ENCODE measurements around the gene PCLO. TPM values are rescaled to one million over a fixed set of nuclear protein-coding genes. Genes with fewer than 3 reads are reported as not detected.
A peak's percentile ranks its signal among the peaks of the same experiment; 100 is the strongest.

Gene PCLO
- total and polyA plus RNA-seq, 4 donors = 19.7 to 53.5 (median 30.3) TPM

GRCh38 chr7:83065714-83066113 is 97.0 kb downstream of the PCLO start:
- H3K4me1 ChIP-seq (ENCODE audit: control insufficient read depth, insufficient read depth, low read length) = no peaks in the 10 kb centered on the region
- WGBS (ENCODE audit: insufficient coverage) = no CpG with 5 or more reads among the region's 3 CpGs
- H3K27me3 ChIP-seq (ENCODE audit: control insufficient read depth, insufficient read depth, low read length) = no peaks in the 10 kb centered on the region
- DNase-seq (ENCODE audit: low read depth in 4 of 6, low spot score in 6 of 6) = no peak
- H3K9me3 ChIP-seq (ENCODE audit: control insufficient read depth, insufficient read depth, low read length) = no peaks in the 10 kb centered on the region
- no peak overlapping the region for H3K4me3 ChIP-seq (ENCODE audit: low read depth, low read length)
- no peaks in the 10 kb centered on the region for H3K36me3 ChIP-seq (ENCODE audit: control insufficient read depth, insufficient read depth, low read length)
- no peak overlapping the region for H3K27ac ChIP-seq (ENCODE audit: low read depth, low read length)

- no peak overlapping the region for H3K27ac ChIP-seq (ENCODE audit: low read depth, low read length)
- H3K9me3 ChIP-seq (ENCODE audit: control insufficient read depth, insufficient read depth, low read length) = no peaks in the 10 kb centered on the region
- H3K4me3 ChIP-seq (ENCODE audit: low read depth, low read length) = no peak overlapping the region
- H3K4me1 ChIP-seq (ENCODE audit: control insufficient read depth, insufficient read depth, low read length) = peaks cover 3% of the 10 kb centered on the region
- H3K27me3 ChIP-seq (ENCODE audit: control insufficient read depth, insufficient read depth, low read length) = no peaks in the 10 kb centered on the region
- peak in 1 of 6 donors; percentile 5 for DNase-seq (ENCODE audit: low read depth in 4 of 6, low spot score in 6 of 6)
- no peaks in the 10 kb centered on the region for H3K36me3 ChIP-seq (ENCODE audit: control insufficient read depth, insufficient read depth, low read length)
Measured at GRCh38 chr7:83060218-83060617, 102.5 kb downstream of the PCLO start.

GRCh38 chr7:83058667-83059066 is 104.0 kb downstream of the PCLO start:
- no peak for DNase-seq (ENCODE audit: low read depth in 4 of 6, low spot score in 6 of 6)
- Histone ChIP-seq H3K4me1 (ENCODE audit: control insufficient read depth, insufficient read depth, low read length) (peaks cover 3% of the 10 kb centered on the region), H3K27me3 (ENCODE audit: control insufficient read depth, insufficient read depth, low read length) (no peaks in the 10 kb centered on the region), H3K36me3 (ENCODE audit: control insufficient read depth, insufficient read depth, low read length) (no peaks in the 10 kb centered on the region), H3K27ac (ENCODE audit: low read depth, low read length) (no peak overlapping the region), H3K9me3 (ENCODE audit: control insufficient read depth, insufficient read depth, low read length) (no peaks in the 10 kb centered on the region), H3K4me3 (ENCODE audit: low read depth, low read length) (no peak overlapping the region)
- WGBS (ENCODE audit: insufficient coverage) = no CpG with 5 or more reads among the region's 5 CpGs

GRCh38 chr7:83055197-83055596 is 107.5 kb downstream of the PCLO start:
- Histone ChIP-seq H3K4me3 (ENCODE audit: low read depth, low read length) (no peak overlapping the region), H3K27ac (ENCODE audit: low read depth, low read length) (no peak overlapping the region), H3K9me3 (ENCODE audit: control insufficient read depth, insufficient read depth, low read length) (no peaks in the 10 kb centered on the region), H3K4me1 (ENCODE audit: control insufficient read depth, insufficient read depth, low read length) (peaks cover 1% of the 10 kb centered on the region), H3K36me3 (ENCODE audit: control insufficient read depth, insufficient read depth, low read length) (no peaks in the 10 kb centered on the region), H3K27me3 (ENCODE audit: control insufficient read depth, insufficient read depth, low read length) (no peaks in the 10 kb centered on the region)
- DNase-seq (ENCODE audit: low read depth in 4 of 6, low spot score in 6 of 6) = no peak
- 100% methylated on average over 1 of the region's 2 CpGs for WGBS (ENCODE audit: insufficient coverage)

GRCh38 chr7:83054472-83054871 is 108.2 kb downstream of the PCLO start:
- H3K4me1 ChIP-seq (ENCODE audit: control insufficient read depth, insufficient read depth, low read length) = no peaks in the 10 kb centered on the region
- H3K4me3 ChIP-seq (ENCODE audit: low read depth, low read length) = no peak overlapping the region
- no peaks in the 10 kb centered on the region for H3K9me3 ChIP-seq (ENCODE audit: control insufficient read depth, insufficient read depth, low read length)
- H3K27me3 ChIP-seq (ENCODE audit: control insufficient read depth, insufficient read depth, low read length) = no peaks in the 10 kb centered on the region
- H3K36me3 ChIP-seq (ENCODE audit: control insufficient read depth, insufficient read depth, low read length) = no peaks in the 10 kb centered on the region
- H3K27ac ChIP-seq (ENCODE audit: low read depth, low read length) = no peak overlapping the region
- WGBS (ENCODE audit: insufficient coverage) = no CpG with 5 or more reads among the region's 1 CpG
- no peak for DNase-seq (ENCODE audit: low read depth in 4 of 6, low spot score in 6 of 6)

- Histone ChIP-seq H3K9me3 (ENCODE audit: control insufficient read depth, insufficient read depth, low read length) (no peaks in the 10 kb centered on the region), H3K36me3 (ENCODE audit: control insufficient read depth, insufficient read depth, low read length) (no peaks in the 10 kb centered on the region), H3K27ac (ENCODE audit: low read depth, low read length) (no peak overlapping the region), H3K27me3 (ENCODE audit: control insufficient read depth, insufficient read depth, low read length) (no peaks in the 10 kb centered on the region), H3K4me3 (ENCODE audit: low read depth, low read length) (no peak overlapping the region), H3K4me1 (ENCODE audit: control insufficient read depth, insufficient read depth, low read length) (no peaks in the 10 kb centered on the region)
- no peak for DNase-seq (ENCODE audit: low read depth in 4 of 6, low spot score in 6 of 6)
Measured at GRCh38 chr7:83053965-83054364, 108.7 kb downstream of the PCLO start.

- Histone ChIP-seq H3K27me3 (ENCODE audit: control insufficient read depth, insufficient read depth, low read length) (no peaks in the 10 kb centered on the region), H3K27ac (ENCODE audit: low read depth, low read length) (no peak overlapping the region), H3K4me1 (ENCODE audit: control insufficient read depth, insufficient read depth, low read length) (no peaks in the 10 kb centered on the region), H3K36me3 (ENCODE audit: control insufficient read depth, insufficient read depth, low read length) (no peaks in the 10 kb centered on the region), H3K4me3 (ENCODE audit: low read depth, low read length) (no peak overlapping the region), H3K9me3 (ENCODE audit: control insufficient read depth, insufficient read depth, low read length) (no peaks in the 10 kb centered on the region)
- WGBS (ENCODE audit: insufficient coverage) = 31% methylated on average over 2 of the region's 3 CpGs
- no peak for DNase-seq (ENCODE audit: low read depth in 4 of 6, low spot score in 6 of 6)
Measured at GRCh38 chr7:83040484-83040883, 122.2 kb downstream of the PCLO start.

- DNase-seq (ENCODE audit: low read depth in 4 of 6, low spot score in 6 of 6) = no peak
- H3K27me3 ChIP-seq (ENCODE audit: control insufficient read depth, insufficient read depth, low read length) = no peaks in the 10 kb centered on the region
- WGBS (ENCODE audit: insufficient coverage) = no CpG with 5 or more reads among the region's 1 CpG
- H3K27ac ChIP-seq (ENCODE audit: low read depth, low read length) = no peak overlapping the region
- H3K9me3 ChIP-seq (ENCODE audit: control insufficient read depth, insufficient read depth, low read length) = no peaks in the 10 kb centered on the region
- H3K4me3 ChIP-seq (ENCODE audit: low read depth, low read length) = no peak overlapping the region
- no peaks in the 10 kb centered on the region for H3K4me1 ChIP-seq (ENCODE audit: control insufficient read depth, insufficient read depth, low read length)
- H3K36me3 ChIP-seq (ENCODE audit: control insufficient read depth, insufficient read depth, low read length) = no peaks in the 10 kb centered on the region
Measured at GRCh38 chr7:83038787-83039186, 123.9 kb downstream of the PCLO start.

- Histone ChIP-seq H3K9me3 (ENCODE audit: control insufficient read depth, insufficient read depth, low read length) (no peaks in the 10 kb centered on the region), H3K27ac (ENCODE audit: low read depth, low read length) (no peak overlapping the region), H3K36me3 (ENCODE audit: control insufficient read depth, insufficient read depth, low read length) (no peaks in the 10 kb centered on the region), H3K4me3 (ENCODE audit: low read depth, low read length) (no peak overlapping the region), H3K4me1 (ENCODE audit: control insufficient read depth, insufficient read depth, low read length) (no peaks in the 10 kb centered on the region), H3K27me3 (ENCODE audit: control insufficient read depth, insufficient read depth, low read length) (no peaks in the 10 kb centered on the region)
- no CpG with 5 or more reads among the region's 3 CpGs for whole genome bisulfite sequencing (ENCODE audit: insufficient coverage)
- no peak for DNase-seq (ENCODE audit: low read depth in 4 of 6, low spot score in 6 of 6)
Measured at GRCh38 chr7:83036721-83037380, 125.8 kb downstream of the PCLO start.

- Histone ChIP-seq H3K9me3 (ENCODE audit: control insufficient read depth, insufficient read depth, low read length) (no peaks in the 10 kb centered on the region), H3K4me1 (ENCODE audit: control insufficient read depth, insufficient read depth, low read length) (no peaks in the 10 kb centered on the region), H3K36me3 (ENCODE audit: control insufficient read depth, insufficient read depth, low read length) (no peaks in the 10 kb centered on the region), H3K4me3 (ENCODE audit: low read depth, low read length) (no peak overlapping the region), H3K27ac (ENCODE audit: low read depth, low read length) (no peak overlapping the region), H3K27me3 (ENCODE audit: control insufficient read depth, insufficient read depth, low read length) (no peaks in the 10 kb centered on the region)
- no CpG with 5 or more reads among the region's 2 CpGs for WGBS (ENCODE audit: insufficient coverage)
- no peak for DNase-seq (ENCODE audit: low read depth in 4 of 6, low spot score in 6 of 6)
Measured at GRCh38 chr7:83036130-83036529, 126.6 kb downstream of the PCLO start.
